Uterus (tissue), 4 donors: ENCODE data around the gene WBP1. TPM values are rescaled to one million over a fixed set of nuclear protein-coding genes. Genes with fewer than 3 reads are reported as not detected.
A peak's percentile ranks its signal among the peaks of the same experiment; 100 is the strongest.
"Not testable (repeated sequence)": the region's sequence is repeated elsewhere in the genome, so short reads cannot be mapped to it uniquely, and the experiment has no call there.

Experiments
- DNase-seq, 2 donors: peaks; one replicate each; pipeline ENCODE4 v3.0.0-alpha.2; 2019 to 2020
- H3K27ac ChIP-seq, 2 donors: fragments of 200-600 bp; sonication (generic); 1 replicate in 1 of 2; 2 replicates in 1 of 2; pipeline ENCODE4 v1.5.1; 2016 to 2018
- H3K27me3 ChIP-seq, 2 donors: fragments of 200-600 bp; sonication (generic); one replicate each; pipeline ENCODE4 v1.5.1; 2018 to 2019; ENCODE audit warnings: control low read depth in 1 of 2
- H3K36me3 ChIP-seq, 2 donors: fragments of 200-600 bp; sonication (generic); one replicate each; pipeline ENCODE4 v1.5.1; 2019; ENCODE audit warnings: control low read depth in 1 of 2
- H3K4me1 ChIP-seq, 2 donors: fragments of 200-600 bp; sonication (generic); one replicate each; pipeline ENCODE4 v1.5.1; 2018 to 2019; ENCODE audit warnings: control low read depth in 1 of 2
- H3K4me3 ChIP-seq, 2 donors: fragments of 200-600 bp; sonication (generic); 1 replicate in 1 of 2; 2 replicates in 1 of 2; pipeline ENCODE4 v1.5.1; 2018 to 2019; ENCODE audit warnings: mild to moderate bottlenecking in 1 of 2
- H3K9me3 ChIP-seq, 2 donors: fragments of 200-600 bp; sonication (generic); one replicate each; pipeline ENCODE4 v1.5.1; 2019; ENCODE audit warnings: control low read depth in 1 of 2
- POLR2A ChIP-seq, 2 donors: fragments of 450-650 bp; IDR thresholded peaks; one replicate each; pipeline ENCODE4 v1.6.1; 2016; ENCODE audit warnings: antibody characterized with exemption in 2 of 2, mild to moderate bottlenecking in 1 of 2, moderate library complexity in 1 of 2
- intact Hi-C: fragments of 100-400 bp; cut with DNase I; formaldehyde crosslinking; loops from one replicate; pipeline ENCODE4 v1.15.1; 2023; ENCODE audit warnings: low total_unique reads
- total RNA-seq, 4 donors: library from RNA; depleted of rRNA in 3 of 4; stranded (reverse); fragments of >200 nt in 3 of 4; gene quantifications; one replicate each; pipeline versions ENCODE4 v1.1.0 to v1.2.4, GENCODE V29; 2014 to 2023
- TF ChIP-seq, protein P1 (sequence below), 4 experiments: fragments of 200-600 bp in 2 of 4; fragments of 450-650 bp in 2 of 4; sonication (generic) in 2 of 4; IDR thresholded peaks; one replicate each; pipeline ENCODE4 v1.5.1; 2016 to 2019; ENCODE audit warnings: antibody characterized with exemption in 4 of 4, mild to moderate bottlenecking in 2 of 4, moderate library complexity in 1 of 4
- donor health status: DM: yes; HTN: yes; CAD: no.

Gene WBP1
- total RNA-seq, 4 donors from 2014 or later = 25.4 to 74.2 (median 50.8) TPM

DNA sequence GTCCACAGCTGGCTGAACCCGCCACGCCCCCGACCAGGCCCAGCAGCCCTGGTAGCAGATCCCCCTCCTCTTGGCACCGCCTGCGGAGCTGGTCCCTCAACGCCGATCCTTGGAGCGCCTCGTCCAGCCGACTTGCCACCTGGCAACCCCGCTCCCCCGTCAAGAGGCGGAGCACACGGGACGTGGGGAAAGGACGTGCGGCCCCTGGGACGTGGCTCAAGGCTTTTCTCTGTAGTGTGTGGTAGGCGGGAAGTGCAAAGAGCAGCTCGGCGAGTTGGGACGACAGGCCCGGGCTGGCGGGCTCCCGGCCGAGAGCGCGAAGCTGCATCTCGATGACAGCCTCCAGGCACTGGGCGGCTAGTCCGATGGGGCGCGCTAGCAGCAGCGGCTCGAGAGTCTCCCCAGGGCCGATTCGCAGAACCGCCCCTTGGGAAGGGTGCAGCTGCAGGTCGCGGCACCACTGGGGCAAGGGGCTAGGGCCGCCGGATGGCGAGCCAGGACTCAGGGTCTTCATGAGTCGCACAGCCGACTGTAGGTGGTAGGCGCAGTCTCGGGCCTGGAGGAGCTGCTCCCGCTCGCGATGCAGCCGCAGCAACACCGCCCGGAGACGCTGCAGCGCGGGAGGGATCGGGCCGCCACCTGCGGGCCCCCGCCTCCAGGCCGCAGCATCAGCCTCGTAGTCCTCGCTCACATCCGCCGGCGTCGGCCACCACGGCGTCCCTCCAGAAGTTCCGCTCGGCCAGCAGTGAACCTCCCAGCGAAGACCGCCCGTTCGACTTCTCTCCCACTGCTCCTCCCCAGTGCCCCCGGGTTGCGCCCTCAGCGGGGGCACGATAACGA, 23.9 kb downstream of the WBP1 start:
- Histone ChIP-seq H3K4me1 (peaks cover 0 to 10% of the 10 kb centered on the region in 2 donors), H3K4me3 (peak overlapping the region; percentile 91 to 93), H3K9me3 (no peaks in the 10 kb centered on the region), H3K27ac (peak overlapping the region; percentile 91 to 93), H3K36me3 (no peaks in the 10 kb centered on the region), H3K27me3 (no peaks in the 10 kb centered on the region)
- TF ChIP-seq, protein P1, sequence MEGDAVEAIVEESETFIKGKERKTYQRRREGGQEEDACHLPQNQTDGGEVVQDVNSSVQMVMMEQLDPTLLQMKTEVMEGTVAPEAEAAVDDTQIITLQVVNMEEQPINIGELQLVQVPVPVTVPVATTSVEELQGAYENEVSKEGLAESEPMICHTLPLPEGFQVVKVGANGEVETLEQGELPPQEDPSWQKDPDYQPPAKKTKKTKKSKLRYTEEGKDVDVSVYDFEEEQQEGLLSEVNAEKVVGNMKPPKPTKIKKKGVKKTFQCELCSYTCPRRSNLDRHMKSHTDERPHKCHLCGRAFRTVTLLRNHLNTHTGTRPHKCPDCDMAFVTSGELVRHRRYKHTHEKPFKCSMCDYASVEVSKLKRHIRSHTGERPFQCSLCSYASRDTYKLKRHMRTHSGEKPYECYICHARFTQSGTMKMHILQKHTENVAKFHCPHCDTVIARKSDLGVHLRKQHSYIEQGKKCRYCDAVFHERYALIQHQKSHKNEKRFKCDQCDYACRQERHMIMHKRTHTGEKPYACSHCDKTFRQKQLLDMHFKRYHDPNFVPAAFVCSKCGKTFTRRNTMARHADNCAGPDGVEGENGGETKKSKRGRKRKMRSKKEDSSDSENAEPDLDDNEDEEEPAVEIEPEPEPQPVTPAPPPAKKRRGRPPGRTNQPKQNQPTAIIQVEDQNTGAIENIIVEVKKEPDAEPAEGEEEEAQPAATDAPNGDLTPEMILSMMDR (IDR thresholded peaks at IDR 0.05) = no peak
- no peak for TF ChIP-seq POLR2A (IDR thresholded peaks at IDR 0.05)
- intact Hi-C loops = loop anchor here (2.0 kb wide), 1 partner anchor 107 kb away; no protein-coding TSS in a partner anchor
- no peak for DNase-seq

DNA sequence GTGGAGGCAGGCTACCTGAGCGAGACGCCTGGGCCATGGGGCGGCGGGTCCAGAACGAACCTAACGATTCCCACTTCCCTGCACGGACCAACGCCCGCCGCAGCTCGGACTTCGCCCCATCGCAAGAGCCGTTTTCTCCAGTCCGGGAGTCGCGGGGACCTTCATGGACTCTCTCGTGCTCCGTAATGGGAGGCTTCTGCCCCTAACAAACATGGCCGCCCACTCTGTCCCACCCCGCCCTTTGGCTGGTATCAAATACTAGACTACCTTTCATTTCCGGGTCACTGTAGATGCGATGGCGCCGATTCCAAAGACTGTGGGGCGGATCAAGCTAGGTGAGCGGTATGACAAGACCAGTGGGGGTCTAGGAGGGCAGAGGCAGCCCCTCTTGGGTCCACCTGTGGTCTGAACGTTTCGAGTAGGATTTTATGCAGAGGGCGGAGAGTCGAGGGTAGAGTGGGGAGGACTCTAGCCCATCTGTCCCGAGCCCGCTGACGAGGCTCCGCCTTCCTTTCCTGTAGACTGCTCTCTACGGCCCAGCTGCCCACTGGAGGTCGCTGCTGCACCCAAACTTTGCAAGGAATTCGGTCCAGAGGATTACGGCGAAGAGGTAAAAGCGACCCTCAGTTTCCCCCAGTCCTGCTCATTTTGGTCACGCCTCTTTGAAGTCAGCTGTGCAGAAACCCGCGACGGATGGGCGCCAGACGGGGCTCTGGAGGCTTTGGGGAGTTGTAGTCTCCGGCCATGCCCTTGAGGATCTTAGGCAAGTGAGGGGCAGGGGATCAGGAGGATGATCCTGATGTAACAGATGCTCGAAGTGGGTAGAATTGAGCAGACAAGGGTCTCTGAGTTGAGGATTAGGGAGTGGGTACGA, 24.8 kb downstream of the WBP1 start, which contains the start of the genes CCDC142 and TTC31:
TSS of gene CCDC142 (minus strand) at position 198 of the 874 bp plus-strand sequence. CDS start at position 37, 161 bp downstream.
TSS of gene TTC31 (plus strand) at position 281 of the 874 bp plus-strand sequence. CDS start at position 296, 15 bp downstream.
- Histone ChIP-seq H3K27ac (peak within 1 kb of the TSS; percentile 91 to 93), H3K27me3 (no peaks in the 10 kb centered on the region), H3K36me3 (no peaks in the 10 kb centered on the region), H3K4me1 (peaks cover 0 to 10% of the 10 kb centered on the region in 2 donors), H3K4me3 (peak within 1 kb of the TSS; percentile 91 to 93), H3K9me3 (no peaks in the 10 kb centered on the region)
- TF ChIP-seq, protein P1 (IDR thresholded peaks at IDR 0.05) = peak; percentile 84 to 89 (median 87)
- TF ChIP-seq POLR2A (IDR thresholded peaks at IDR 0.05) = peak in 1 of 2 donors; percentile 29
- intact Hi-C loops = loop anchor here (2.0 kb wide), 1 partner anchor 106 kb away; no protein-coding TSS in a partner anchor
- peak; percentile 95 to 98 for DNase-seq

DNA sequence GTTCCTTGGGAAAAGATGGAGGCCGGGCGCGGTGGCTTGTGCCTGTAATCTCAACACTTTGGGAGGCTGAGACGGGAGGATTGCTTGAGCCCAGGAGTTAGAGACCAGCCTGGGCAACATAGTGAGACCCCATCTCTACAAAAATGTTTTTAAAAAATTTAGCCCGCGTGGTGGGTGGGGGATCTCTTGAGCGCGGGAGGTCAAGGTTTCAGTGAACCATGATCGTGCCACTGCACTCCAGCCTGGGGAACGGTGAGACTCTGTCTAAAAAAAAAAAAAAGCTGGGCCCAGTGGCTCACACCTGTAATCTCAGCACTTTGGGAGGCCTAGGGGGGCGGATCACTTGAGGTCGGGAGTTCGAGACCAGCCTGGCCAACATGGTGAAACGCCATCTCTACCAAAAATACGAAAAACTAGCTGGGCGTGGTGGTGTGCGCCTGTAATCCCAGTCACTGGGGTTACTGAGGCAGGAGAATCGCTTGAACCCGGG, 25.5 kb downstream of the WBP1 start:
- H3K4me1 ChIP-seq = peaks cover 0 to 10% of the 10 kb centered on the region in 2 donors
- H3K9me3 ChIP-seq, H3K36me3 ChIP-seq, H3K27me3 ChIP-seq, DNase-seq: not testable (repeated sequence)
- intact Hi-C loops = loop anchor here (2.0 kb wide), 1 partner anchor 105 kb away; no protein-coding TSS in a partner anchor
- peak overlapping the region in 1 of 2 donors; percentile 91 for H3K27ac ChIP-seq
- peak overlapping the region; percentile 91 to 93 for H3K4me3 ChIP-seq

DNA sequence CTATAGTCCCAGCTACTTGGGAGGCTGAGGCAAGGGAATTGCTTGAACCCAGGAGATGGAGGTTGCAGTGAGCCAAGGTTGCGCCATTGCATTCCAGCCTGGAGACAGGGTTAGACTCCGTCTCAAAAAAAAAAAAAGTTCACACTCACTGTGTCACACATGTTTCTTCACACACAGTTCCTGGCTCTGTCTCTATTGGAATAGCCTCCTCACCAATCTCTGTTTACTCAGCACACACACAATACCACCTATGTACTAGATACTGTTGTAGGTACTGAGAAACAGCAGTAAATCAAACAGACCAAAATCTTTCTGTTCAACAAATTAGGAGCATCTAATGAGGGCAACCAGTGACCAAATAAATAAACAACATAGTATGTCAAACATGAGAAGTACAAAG, 27.9 kb downstream of the WBP1 start:
- no peak overlapping the region for H3K4me3 ChIP-seq
- intact Hi-C loops = no loop called here
- DNase-seq = no peak
- no peaks in the 10 kb centered on the region for H3K27me3 ChIP-seq
- H3K36me3 ChIP-seq = no peaks in the 10 kb centered on the region
- TF ChIP-seq, protein P1 (IDR thresholded peaks at IDR 0.05) = no peak
- no peak for TF ChIP-seq POLR2A (IDR thresholded peaks at IDR 0.05)
- no peak overlapping the region for H3K27ac ChIP-seq
- no peaks in the 10 kb centered on the region for H3K9me3 ChIP-seq
- H3K4me1 ChIP-seq = peaks cover 0 to 7% of the 10 kb centered on the region in 2 donors
